ENCODE measurements around the gene DUSP28.
A peak's percentile ranks its signal among the peaks of the same experiment; 100 is the strongest.
"Not testable (repeated sequence)": the region's sequence is repeated elsewhere in the genome, so short reads cannot be mapped to it uniquely, and the experiment has no call there.

DUSP28 gene

GRCh38 chr2:240527153-240527750, 32.9 kb upstream of the DUSP28 start:
- DNase-seq, result no peak

GRCh38 chr2:240528406-240529040, 31.6 kb upstream of the DUSP28 start:
- DNase-seq, result peak in 1 of 2 experiments; percentile 11

DNA sequence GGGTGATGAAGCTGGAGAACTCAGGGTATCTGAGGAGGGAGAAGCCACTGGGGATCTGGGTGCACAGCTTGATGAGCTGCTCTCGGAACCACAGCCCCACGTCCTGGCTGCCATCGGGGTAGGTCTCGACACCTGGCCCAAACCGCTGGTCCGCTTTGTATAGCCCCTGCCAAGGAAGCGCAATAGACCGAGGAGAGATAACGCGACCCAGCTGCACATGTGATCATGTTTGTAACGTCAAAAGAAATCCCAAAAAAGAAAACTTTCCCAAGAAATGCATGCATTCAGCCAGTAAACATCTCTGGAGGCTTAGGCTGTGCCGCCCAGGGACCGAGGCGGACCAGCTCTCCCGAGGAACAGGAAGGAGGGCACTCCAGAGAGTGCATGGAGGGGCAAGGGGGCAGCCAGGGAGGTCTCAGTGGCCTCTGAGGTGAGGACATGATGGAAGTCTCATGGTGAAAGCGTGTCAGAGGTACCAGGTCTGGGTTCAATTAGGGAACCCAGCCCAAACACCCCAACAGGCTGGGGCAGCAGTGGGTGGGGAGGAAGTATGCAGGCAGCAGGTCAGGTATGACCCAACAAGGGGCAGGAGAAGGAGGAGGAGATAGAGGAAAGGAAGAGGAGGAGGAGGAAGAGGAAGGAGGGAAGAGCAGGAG, 30.7 kb upstream of the DUSP28 start:
- peak; percentile 5 to 13 for DNase-seq

DNA sequence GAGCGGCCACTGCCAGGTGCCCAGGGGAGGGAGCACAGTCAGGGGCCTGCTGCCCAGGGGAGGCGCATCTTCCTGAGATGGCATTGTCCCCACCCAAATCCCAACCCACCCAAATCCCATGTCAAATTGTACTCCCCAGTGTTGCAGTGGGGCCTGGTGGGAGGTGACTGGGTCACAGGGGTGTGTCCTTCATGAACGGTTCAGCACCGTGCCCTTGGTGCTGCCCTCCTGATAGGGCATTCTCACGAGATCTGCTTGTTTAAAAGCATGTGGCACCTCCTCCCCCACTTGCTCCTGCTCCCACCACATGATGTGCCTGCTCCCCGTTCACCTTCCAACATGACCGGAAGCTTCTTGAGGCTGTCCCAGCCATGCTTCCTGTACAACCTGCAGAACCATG, 30.0 kb upstream of the DUSP28 start:
- DNase-seq, result peak; percentile 5 to 9

DNA sequence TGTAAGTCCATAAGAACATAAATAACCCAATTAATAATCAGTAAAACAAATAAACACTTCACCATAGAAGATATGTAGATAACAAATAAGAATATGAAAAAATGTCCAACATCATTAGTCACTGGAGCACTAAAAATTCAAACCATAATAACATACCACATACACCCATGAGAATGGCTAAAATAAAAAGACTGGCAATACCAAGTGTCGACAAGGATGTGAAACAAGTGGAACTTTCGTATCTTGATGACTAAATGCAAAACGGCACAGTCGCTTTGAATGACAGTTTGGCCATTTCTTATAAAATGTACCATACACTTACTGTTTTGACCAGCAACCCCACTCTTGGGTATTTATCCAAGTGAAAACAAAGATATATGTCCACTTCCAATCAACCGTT, 29.1 kb upstream of the DUSP28 start:
- DNase-seq, result no peak

DNA sequence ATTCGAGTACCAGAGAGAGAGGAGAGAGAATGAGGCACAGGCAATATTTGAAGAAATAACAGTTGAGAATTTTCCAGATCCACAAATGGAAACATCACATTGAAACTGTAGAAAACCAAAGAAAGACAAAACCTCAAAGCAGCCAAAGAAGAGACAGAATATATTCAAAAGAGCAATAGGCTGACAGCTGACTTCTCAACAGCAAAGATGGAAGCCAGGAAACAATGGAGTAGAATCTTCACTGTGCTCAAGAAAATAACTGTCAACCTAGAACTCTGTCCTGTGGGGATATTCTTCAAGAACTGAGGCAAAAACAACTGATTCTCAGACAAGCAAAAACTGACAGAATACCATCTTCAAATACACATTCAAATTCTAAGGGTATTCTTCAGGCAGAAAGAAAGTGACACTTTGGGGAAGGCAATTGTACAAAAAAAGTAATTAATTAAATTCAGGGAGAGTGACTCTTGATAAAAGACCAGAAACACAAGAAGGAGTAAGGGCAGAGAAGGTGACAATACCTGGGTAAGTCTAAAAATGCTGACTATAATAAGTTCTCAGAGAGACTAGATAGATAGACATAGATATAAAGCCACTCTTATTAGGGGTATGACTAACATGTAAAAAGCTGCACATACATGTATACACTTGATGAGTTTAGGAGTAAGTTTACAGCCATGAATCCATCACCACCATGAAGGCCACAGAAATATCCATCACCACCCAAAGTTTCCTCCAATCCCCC, 28.0 kb upstream of the DUSP28 start:
- DNase-seq, result no peak

- no peak for DNase-seq
Measured at GRCh38 chr2:240538031-240538780, 22.0 kb upstream of the DUSP28 start.

DNA sequence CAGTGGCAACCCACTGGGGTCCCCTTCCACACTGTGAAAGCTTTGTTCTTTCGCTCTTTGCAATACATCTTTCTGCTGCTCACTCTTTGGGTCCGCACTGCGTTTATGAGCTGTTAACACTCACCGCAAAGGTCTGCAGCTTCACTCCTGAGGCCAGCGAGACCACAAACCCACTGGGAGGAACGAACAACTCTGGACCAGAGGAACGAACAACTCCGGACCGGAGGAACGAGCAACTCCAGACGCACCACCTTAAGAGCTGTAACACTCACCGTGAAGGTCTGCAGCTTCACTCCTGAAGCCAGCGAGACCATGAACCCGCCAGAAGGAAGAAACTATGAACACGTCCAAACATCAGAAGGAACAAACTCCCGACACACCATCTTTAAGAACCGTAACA, 21.1 kb upstream of the DUSP28 start:
- not testable (repeated sequence) for DNase-seq

GRCh38 chr2:240539906-240540305, 20.3 kb upstream of the DUSP28 start:
- no peak for DNase-seq

DNA sequence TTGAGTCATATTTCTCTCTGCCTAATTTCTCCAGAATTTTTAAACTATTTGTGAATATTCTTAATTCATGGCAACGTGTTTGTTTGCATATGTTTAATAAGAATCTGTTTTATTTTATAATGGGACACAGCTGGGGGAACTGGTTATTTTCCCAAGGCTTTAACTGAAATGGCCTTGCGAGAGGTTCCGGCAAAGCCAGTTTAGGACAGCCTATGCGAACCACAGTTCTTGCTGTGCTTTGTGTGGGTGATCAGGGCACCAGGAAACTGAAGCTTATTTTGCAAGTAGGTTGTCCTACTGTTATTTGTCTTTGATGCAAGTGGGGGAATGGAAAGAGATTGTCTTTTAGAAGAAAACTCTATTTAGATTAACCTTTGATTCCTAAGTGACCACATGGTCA, 8.9 kb upstream of the DUSP28 start:
- DNase-seq, result no peak

- no peak for DNase-seq
Measured at GRCh38 chr2:240551811-240552210, 8.3 kb upstream of the DUSP28 start.

GRCh38 chr2:240553956-240554480, 6.1 kb upstream of the DUSP28 start:
- DNase-seq, result no peak

DNA sequence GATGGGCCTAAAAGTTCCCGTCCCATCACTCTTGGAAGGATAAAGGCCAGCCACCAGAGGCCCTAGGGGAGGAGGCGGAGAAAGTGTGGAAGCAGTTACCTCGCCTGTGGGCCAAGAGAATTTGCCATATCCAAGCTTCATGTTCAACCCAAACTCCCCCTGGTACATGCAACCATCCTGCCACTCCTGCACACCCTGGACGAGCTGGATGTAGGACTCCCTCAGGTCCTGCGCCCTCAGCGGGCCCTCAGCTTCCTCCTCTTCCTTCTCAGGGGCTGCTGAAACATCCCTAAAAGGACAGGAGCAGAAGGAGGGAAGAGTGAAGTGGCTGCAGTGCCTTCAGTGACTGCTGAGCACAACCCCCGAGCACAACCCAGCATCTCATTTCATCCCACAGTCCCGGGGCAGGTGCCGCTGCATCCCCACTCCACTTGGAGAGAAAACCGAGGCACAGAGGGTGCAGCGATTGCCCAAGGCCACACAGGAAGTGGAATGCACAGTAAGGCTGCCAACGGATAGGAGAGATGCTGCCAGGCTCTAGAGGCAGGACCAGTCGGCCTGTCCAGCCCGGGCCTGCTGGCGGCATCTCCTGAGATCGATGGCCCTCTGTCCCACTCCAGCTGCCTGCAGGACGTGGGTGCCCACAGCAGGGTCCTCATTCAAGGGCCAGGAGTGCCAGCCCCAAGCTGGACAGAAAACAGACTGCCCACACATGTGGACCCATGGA, 5.2 kb upstream of the DUSP28 start:
- DNase-seq, result no peak

DNA sequence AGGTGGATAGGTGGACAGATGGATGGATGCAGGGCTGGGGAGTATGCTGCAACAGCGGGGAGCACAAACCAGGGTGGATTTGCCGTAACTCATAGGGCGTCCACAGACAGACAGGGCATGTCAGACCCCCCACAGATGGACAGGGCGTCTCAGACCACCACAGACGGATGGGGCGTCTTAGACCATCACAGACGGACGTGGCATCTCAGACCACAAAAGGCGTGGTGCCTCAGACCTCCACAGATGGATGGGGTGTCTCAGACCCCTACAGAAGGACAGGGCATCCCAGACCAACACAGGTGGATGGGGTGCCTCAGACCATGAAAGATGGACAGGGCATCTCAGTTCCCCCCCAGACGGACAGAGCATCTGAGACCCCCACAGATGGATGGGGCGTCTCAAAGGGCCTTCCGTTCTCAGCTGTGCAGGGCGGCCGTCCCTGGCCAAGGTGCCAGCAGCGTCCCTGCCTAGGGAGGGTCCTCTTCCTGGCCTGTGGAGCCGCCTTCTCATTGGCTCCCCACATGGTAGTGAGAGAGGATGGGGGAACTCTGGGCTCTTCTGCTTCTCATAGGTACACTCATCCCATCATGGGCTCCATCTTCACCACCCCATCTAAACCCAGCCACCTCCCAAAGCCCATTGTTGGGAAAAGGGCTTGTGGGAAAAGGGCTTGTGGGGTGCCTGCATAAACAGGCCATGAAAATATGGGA, 4.5 kb upstream of the DUSP28 start:
- DNase-seq, result no peak

GRCh38 chr2:240556553-240557100, 3.5 kb upstream of the DUSP28 start:
- DNase-seq, result peak; percentile 82 to 84

GRCh38 chr2:240557101-240557751, 2.9 kb upstream of the DUSP28 start:
- DNase-seq, result peak in 1 of 2 experiments; percentile 28

DNA sequence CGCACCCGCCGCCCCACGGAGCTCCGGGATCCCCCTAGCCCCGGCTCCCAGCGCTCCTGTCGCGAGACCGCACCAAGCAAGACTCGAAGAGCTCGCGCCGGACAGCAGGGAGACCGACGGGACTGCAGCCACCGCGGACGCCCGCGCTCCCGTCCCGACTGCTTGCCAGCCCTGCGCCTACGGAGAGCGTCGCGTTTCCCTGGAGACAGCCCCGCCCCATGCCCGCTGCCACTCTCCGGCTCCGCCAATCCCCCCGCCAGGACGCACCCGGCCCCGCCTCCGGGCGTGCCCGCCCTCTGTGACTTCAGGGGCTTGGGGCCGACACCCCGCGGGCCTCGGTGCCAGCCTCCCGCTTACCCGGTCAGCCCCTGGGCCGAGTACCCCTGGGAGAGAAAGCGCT, 2.3 kb upstream of the DUSP28 start, which contains the start of gene ANKMY1:
TSS of gene ANKMY1 (minus strand) at position 181 of the 400 bp plus-strand sequence. CDS start 653 bp downstream, outside the sequence.
- DNase-seq, result peak; percentile 85 to 87

DNA sequence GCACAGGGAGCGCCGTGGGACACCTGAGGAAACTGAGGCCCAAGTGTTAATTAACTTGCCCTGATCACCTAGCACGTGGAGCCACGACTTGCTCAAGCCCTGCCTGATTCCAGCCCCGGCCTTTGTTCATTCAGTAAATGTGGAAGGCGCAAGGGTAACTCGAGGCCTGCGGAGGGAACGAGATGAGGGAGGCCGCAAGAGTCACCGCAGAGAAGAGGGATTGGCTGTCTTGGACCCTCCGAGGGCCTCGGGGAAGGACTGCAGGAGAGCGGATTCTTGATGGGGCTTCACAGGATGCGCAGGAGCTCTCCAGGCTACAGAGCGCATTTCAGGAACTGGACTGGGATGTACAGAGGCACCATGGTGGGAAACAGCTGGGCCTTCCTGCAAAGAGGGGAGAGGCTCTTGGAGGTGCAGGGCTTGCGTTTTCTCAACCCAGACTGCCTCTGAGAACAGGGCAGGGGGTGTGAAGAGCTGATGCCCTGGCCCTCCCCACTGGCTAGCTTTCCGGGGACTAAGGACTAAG, 1.9 kb upstream of the DUSP28 start:
- peak in 1 of 2 experiments; percentile 25 for DNase-seq

GRCh38 chr2:240559286-240559685, 871 bp upstream of the DUSP28 start:
- peak in 1 of 2 experiments; percentile 43 for DNase-seq

Measured in activated T-cell treated with anti-CD3 and anti-CD28 coated beads, Interleukin-2, amount 50 U/mL, for 48 hours (primary cell).